HG03039 (cell line): ENCODE data around the gene LRRC28.
"Not testable (repeated sequence)": the region's sequence is repeated elsewhere in the genome, so short reads cannot be mapped to it uniquely, and the experiment has no call there.

ENCODE experiments used
- ATAC-seq: cut with Tn5 transposase; IDR thresholded peaks from one replicate; pipeline ENCODE4 v1.9.1; 2021; ENCODE audit warnings: mild to moderate bottlenecking, moderate library complexity; ENCODE audit not compliant: unreplicated experiment

The LRRC28 gene

DNA sequence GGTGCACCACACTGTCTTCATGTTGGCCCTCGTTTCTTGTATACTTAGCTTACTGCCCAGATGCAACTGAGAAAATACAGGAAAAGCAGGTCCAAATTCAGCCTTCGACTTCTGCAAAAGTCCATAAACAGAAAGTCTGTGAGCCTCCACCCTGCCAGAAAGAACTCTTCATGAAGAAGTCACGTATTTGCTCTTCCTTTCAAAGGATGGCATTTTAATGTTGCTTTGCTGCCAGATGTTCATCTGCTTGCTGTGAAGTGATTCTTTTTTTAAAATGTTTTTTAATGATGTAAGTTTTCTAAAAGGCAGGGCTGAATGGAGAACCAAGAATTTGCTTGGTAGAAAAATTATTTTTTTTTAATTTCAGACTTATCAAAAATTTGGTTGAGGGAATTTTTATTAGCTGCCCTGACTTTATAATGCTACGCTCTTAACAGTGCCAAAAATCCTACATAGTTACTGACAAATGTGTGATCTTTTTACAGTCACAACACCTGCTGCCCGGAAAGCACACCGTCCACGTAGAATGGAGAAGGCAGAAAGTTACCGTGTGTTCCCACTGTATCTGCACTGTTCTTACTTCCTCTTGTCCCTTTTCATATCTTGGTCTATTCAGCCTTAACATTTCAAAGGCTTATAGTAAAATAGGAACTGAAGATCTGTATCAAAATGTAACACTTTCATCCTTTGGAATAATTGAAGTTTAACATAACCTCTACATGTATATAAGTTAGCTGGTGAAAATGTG is 136.3 kb downstream of the LRRC28 start:
- ATAC-seq, result no peak

DNA sequence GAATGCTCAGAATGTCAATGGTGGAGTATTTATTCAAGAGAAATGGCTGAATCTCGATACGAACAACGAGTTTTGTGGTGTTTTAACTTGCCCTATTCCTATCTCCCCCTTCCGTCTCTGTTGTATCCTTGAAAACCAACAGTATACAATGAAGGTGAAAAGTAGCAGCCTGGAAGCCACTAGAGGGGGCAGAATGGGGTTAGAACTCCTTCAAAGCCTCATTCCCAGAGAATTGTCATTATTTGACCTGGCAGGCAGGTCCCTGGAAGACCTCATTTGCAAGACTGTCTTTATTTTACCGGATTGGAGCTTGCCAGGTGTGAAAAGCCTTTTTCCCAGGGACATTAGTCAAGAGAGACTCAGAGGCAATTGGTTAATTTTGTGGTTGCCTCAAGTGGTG is 139.4 kb downstream of the LRRC28 start:
- ATAC-seq, result no peak

DNA sequence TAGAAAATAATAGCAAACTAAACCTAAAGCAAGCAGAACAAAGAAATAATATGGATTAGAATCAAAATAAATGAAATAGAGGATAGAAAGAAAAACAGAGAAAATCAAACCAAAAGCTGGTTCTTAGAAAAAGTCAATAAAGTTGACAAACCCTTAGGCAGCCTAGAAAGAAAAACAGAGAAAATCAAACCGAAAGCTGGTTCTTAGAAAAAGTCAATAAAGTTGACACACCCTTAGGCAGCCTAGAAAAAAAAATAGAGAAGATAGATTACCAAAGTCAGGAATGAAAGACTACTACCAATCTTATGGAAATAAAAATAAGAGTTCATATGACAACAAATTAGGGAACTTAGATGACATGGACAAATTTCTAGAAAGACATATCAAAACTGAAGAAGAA is 142.4 kb downstream of the LRRC28 start:
- ATAC-seq, result no peak

DNA sequence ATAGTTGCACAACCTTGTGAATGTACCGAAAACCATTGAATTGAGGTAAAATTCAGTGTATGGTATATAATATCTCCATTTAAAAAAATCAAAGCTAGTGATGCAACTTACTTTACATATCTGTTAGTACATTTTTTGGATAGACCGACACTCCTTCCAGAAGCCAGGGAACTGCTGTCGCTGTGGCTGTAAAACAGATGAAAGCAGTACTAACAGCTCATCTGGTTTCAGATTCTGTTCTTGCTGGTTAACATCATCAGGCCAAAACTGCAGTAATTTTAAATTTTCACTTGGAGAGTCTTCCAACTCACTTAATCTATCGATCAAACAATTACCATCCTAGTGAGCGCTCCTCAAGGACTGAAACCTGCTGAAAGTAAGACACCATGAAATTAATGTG is 145.1 kb downstream of the LRRC28 start:
- no peak for ATAC-seq

DNA sequence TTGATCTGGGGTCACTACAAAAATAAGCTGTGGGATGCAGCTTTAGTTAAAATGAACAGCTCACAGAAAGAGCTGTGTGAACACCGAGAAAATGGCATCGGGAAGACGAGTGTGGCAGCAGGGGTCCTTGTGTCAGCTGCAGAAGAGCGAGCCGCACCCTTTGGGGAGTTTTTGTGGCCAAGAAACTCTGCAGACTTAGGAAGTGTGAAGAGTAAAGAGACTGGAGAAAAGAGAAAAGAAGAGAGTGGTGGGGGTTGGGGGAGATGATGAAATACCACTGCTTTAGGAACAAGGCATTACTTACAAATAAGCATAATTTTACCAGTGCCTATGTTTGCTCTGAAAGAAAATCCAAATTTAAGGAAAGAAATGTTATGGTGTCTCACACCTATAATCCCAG is 147.8 kb downstream of the LRRC28 start:
- no peak for ATAC-seq

DNA sequence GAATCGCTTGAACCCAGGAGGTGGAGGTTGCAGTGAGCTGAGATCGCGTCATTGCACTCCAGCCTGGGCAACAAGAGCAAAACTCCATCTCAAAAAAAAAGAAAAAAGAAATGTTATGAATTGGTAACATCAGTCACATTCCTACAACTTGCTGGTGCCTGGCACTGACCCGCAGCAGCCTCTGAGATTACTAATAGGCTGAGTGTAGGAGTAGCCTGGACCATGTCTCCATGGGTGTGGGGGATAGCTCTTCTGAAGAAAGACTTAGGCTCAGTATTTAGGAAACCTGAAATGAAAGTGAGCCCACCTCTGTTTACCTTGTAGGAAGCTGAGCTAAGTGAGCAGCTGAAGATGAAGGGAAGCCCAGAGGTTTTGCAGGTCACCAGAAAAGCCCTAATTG is 148.3 kb downstream of the LRRC28 start:
- no peak for ATAC-seq

DNA sequence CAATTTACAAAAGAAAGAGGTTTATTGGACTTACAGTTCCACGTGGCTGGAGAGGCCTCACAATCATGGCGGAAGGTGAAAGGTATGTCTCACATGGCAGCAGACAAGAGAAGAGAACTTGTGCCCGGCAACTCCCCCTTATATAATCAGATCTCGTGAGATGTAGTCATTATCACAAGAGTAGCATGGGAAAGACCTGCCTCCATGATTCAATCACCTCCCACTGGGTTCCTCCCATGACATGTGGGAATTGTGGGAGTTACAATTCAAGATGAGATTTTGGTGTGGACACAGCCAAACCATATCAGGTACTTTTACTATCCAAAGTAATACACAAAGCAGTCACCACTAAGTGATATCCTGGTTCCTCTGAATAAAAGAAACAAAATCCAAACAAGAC is 149.9 kb downstream of the LRRC28 start:
- ATAC-seq, result not testable (repeated sequence)

DNA sequence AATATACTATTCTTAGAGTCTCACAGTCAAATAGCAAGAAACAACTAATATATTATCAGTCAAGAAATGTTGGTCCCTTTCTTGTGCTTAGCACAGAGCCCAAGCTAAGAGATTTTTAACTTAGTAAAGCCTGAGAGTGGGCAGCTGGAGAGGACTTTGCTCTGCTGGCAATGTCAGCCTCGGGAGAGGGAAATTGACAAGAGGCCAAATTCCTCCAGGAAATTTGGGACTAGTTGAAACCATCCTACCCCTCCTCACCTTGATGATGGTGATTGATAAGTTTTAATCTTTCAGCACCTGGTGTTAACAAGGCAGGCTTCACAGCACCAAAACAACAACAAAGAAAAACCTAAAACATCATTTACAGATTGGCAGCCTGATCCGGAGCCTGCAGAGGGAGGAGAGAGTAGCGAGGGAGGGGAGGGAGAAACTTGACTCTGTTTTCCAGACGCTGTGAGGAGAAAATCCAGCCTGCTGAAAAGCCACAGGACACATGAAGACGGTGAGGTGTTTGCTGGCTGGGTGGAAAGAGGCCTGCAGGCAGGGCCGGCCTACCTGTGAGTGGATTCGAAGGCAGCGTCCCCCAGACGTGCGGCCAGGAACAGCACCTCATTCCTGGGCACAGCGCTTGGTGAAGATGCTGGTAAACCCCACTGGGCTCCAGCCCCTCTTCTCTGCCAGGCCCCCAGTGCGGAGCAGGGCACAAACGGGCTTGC is 150.9 kb downstream of the LRRC28 start:
- no peak for ATAC-seq

DNA sequence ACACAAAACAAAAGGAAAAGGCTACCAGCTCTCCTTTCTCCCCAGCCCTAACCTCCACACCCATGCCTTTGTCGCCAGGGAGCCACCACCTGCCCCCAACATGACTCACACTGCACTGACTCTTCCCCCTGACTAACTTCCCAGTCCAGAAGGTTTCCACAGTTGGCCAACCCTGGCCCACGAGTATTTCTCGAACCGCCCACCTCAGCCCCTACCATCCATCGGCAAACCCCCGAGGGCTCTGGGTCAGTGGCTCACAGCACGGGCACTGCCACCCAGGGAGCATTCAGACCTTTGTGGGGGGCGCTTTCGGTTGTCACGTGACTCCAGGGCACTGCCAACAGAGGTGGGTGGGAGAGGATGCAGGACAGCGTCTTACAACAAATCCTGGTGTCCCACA is 152.3 kb downstream of the LRRC28 start:
- no peak for ATAC-seq

DNA sequence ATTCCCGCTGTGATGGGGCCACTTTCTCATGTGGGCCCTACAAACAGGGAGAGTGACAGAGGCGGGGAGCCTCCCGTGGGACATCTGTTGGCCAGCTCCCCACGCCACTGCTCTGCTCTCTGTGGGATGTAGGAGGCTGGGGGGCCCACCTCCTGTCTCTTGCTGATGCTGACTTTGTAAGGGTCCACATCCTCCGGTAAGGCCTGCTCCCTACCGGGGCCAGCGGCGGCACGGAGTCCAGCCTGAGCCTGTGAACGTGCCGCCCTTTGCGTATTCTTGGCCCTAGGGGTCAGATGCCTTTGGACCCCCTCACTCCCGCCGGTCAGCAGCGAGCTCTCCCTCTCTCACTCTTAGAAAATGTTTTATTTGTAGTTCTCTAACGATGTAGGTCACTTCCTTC is 153.2 kb downstream of the LRRC28 start:
- no peak for ATAC-seq

DNA sequence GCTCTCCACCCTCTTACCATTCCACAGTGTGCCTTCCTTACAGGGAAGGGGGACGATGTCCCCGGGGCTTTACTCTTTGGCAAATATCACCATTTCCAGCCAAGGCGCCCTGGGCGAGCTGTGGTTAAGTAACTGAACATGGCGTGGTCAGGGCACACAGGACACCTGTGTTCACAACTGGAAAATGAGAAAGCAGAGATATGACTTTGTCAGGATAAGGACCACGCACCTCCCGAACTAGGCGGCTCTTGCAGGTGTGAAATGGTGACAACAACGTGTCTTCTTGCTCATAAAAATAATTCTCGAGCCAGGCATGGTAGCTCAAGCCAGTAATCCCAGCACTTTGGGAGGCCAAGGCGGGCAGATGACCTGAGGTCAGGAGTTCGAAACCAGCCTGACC is 154.8 kb downstream of the LRRC28 start:
- ATAC-seq, result no peak

DNA sequence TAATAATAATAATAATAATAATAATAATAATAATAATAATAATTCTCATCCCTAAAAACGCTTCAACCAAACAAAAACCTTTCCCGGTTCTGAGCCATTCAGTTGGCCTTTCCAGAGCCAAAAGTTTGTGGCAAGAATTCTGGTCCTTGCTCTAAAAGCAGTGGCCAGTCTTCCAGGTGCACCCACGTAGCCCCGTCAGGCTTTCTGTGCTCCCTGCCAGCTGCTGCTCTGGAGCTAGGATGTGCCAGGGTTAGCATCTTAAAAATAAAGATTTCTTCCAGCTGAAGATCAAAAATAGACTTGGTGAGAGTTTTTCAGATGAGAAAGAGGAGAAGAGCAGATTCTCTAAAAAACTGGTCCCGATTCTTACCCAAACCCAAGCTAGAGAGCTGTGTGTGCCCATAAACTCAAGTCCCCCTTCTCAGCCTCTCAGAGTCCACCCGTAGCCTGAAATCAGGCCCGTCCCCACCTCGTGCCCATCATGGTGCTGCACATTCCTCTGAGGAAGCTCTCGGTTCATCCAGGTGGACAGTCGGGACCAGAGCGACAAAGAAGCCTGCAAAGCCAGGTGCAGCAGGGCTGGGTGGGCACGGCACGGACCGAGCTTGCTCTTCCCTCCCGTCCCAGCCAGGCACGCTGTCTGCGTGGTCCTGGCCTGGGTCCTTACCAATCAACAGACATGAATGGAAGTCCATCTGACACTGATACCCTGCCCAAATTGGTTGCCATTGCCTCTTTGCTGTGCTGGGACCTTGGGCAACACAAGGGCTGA is 155.6 kb downstream of the LRRC28 start:
- no peak for ATAC-seq

DNA sequence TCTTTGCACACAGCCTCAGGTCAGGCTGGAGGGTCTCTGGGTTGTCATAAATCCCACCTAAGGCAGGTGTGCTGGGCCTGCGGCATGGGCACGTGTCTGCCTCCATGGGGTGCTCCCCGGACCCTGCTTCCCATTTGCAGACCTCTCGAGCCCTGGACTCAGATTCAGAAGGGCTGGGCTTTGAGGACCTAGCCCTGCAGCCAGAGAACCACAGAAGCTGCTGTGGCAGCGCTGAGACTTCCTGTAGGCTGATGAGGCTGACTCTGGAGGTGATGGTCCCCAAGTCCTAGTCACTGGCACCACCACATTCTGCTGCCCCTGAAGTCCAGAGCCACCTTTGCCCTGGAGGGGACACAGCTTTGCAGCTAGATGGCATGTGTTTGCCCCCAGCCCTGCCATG is 156.4 kb downstream of the LRRC28 start:
- no peak for ATAC-seq

DNA sequence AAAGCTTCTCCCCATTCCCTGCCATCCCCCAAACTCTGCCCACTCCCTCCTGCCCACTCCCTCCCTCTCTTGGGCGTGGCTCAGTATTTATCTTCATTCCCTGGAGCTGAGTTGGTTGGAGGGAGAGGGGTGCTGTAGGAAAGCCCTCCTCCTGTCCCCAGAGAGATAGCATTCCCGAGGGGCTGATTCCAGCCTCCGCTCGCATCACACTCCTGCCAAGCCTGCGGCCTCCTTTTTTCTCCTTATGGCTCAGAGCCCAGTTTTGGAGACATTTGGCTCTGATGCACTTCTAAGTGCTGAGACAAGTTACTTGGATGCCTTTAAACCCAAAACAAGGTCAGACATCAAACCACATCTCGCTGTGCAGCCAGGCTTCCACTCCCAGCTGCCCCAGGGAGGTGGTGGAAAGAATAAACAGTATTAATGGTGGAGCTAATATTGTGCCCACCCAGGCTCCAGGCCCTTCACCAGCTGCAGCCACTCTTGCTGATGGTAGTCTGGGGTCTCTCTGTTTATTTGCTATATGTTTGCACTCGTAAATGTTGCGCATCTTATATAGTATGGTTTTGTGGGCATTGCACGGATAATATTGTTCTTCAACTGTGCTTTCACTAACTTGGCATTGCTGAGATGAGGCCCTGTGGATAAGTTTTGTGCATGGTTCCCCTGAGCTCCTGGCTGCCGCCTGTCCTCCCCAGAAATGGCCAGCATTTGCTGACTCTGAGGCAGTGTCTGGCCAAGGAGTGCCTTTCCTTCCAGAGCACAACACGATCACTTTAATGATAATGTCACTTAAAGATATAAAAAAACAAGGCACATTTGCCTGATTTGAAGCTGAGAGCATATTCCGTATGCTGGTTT is 157.2 kb downstream of the LRRC28 start:
- ATAC-seq, result no peak

DNA sequence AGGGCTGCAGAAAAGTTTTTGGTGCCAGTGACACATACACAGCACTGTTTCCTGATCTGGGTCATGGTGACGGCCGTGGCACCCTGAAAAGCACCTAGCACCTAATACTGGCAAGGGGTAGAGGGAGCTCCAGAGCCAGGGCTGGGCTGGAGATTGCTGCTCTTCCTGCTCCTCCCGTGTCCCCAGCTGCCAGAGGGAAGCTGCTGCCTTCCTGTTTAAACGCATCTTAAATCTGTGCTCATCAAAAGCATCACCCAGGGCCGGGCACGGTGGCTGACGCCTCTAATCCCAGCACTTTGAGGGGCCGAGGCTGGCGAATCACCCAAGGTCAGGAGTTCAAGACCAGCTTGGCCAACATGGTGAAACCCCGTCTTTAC is 157.8 kb downstream of the LRRC28 start:
- no peak for ATAC-seq

DNA sequence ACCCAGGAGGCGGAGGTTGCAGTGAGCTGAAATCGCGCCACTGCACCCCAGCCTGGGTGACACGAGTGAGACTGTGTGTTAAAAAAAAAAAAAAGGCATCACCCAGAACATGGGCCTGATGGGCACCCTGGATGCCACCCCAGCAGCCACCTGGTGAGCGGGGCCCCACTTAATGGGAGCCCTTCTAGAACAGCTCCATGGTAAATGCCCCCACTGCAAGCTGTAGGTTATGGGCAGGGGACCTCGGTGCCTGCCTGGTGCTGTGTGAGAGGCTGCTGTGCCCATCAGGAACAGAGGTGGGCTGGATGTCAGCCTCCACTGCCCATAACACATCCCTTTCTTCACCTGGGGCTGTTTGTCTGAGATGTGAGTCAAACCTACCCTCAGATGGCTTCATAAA is 158.3 kb downstream of the LRRC28 start:
- ATAC-seq, result no peak

DNA sequence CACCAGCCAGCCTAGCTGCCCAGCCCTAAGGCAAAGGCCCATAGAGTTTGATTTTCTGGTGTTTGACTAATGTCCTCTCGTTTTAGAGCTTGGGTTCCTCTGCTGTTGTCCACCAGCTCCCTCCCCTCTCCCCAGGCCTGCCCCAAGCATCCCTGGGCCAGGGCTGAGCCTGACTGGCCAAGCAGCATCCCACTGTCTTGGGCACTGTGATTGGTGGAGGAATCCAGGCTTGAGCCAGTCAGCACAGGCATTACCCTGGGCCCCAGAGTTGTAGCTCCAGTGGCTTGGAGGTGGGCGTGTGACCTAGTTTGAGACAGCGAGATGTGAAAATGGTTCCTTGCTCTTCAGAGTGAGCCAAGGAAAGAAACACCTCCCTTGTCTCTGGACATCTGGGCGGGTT is 159.2 kb downstream of the LRRC28 start:
- ATAC-seq, result no peak

DNA sequence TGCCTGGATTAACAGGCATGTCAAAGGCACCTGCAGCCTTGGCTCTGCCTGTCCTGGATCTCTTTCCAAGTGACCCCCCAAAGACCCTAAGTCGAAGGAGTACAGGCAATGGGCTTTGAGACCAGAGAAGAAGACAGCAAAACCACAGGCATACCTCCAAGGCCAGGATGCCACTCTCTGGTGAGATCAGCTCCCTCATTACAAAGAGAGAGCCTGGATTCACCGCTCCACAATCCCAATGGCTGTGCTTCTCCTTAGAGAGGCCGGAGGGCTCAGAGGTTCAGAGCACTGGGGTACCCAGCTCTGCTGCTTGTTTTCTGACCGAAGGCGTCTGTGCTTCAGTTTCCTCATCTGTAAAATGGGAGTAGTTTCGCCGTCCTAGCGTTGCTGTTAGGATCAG is 160.0 kb downstream of the LRRC28 start:
- ATAC-seq, result no peak

DNA sequence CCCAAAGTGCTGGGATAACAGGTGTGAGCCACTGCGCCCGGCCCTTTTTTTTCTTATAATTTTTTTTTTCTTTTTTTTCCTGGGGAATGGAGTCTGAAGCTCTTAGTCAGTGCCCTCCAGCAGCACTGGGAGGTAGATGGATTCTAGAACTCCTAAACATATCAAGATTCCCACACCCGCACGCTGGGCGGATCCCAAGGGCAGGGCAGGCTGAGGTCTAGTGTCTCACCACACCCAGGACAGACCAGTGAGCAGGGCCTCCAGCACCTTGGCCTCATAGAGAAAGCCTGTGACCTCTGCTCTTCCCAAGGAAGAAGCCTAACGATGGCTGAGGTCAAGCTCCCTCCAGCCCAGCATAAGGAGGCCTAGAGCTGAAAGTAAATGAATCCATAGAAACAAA is 160.8 kb downstream of the LRRC28 start:
- ATAC-seq, result no peak

DNA sequence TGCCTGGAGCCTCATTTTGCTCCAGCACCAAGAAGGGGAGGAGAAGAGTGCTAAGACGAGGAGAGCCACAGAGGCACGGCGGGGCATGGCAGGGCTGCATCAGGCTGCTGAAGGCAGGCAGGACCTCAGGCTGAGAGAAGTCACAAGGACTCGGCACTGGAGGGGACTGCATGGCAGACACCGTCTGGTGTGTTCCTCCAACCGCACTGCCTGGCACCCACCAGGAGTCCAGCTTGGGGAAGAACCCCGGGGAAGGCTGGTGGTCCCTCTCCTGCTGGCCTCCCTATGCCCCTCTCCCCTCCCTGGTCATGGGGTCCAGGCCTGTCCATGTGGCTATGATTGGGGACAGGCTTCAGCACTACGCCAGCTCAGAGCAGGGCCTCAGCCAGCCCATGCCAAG is 161.3 kb downstream of the LRRC28 start:
- no peak for ATAC-seq
